Activated naive CD4-positive, alpha-beta T cell treated with anti-CD3 and anti-CD28 coated beads, Interleukin-2, amount 50 U/mL, for 72 hours (primary cell): ENCODE measurements around the gene SHC1. TPM values are rescaled to one million over a fixed set of nuclear protein-coding genes. Genes with fewer than 3 reads are reported as not detected.
"Not testable (repeated sequence)": the region's sequence is repeated elsewhere in the genome, so short reads cannot be mapped to it uniquely, and the experiment has no call there.

ENCODE experiments used
- ATAC-seq, 2 donors: fragments of 150-1000 bp; cut with Tn5 transposase; 2 replicates each; pipeline ENCODE4 v1.10.0; 2021; ENCODE audit warnings: mild to moderate bottlenecking in 2 of 2, moderate library complexity in 2 of 2
- DNase-seq, 2 donors: peaks; one replicate each; pipeline ENCODE4 v3.0.0; 2021 to 2022; ENCODE audit warnings: low spot score in 2 of 2
- H3K27ac Mint-ChIP-seq, 2 donors: one replicate each; pipeline ENCODE4 v1.8.0; 2022; ENCODE audit warnings: mild to moderate bottlenecking in 2 of 2, mixed read lengths in 2 of 2
- H3K36me3 Mint-ChIP-seq, 2 donors: one replicate each; pipeline ENCODE4 v1.8.0; 2022; ENCODE audit warnings: mixed read lengths in 2 of 2
- H3K9me3 Mint-ChIP-seq, 2 donors: one replicate each; pipeline ENCODE4 v1.8.0; 2022; ENCODE audit warnings: mixed read lengths in 2 of 2
- total RNA-seq, 2 donors: library from RNA; stranded (reverse); gene quantifications; one replicate each; pipeline ENCODE4 v1.2.3, GENCODE V29; 2022

Gene SHC1
- total RNA-seq, 2 donors from 2014 or later: 50.3 to 76.2 TPM

DNA sequence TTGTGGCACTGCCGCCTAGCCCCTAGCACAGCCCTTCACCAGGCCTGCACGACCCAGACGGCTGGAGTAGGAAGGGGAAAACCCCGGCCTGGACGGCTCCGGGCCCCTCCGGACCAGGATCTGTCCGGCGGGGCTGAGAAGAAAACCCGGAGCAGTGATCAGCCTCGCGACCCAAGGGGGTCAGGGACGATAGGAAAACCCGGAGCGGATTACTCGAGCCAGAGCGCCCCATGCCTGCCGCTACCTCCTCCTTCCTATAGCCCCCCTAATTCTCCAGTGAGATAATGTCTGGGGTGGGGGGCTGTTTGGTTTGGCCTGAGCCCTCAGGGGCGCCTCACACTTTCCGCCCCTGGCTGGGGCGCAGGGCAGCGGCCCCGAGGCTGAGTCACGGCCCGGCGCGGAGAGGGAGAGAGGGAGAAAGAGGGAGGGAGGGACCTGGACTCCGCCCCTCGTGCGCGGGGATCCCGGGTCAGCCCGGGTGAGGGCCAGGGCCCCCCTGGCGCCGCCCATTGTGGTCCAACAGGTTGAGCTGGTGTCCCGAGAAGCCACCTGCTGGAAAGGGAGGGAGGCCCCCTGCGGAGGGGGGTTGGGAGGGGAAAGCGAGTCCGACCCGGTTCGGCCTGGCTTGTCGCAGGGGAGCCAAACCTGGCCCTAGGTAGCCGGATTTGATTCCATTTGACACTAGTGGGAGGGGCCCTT lies 30.3 kb upstream of the SHC1 start:
- Mint-ChIP-seq H3K9me3 (no peaks in the 10 kb centered on the region), H3K27ac (peak overlapping the region; percentile 92), H3K36me3 (peaks cover 10 to 16% of the 10 kb centered on the region in 2 donors)
- DNase-seq (peak; percentile 87 to 93), ATAC-seq (peak; percentile 59 to 71)

DNA sequence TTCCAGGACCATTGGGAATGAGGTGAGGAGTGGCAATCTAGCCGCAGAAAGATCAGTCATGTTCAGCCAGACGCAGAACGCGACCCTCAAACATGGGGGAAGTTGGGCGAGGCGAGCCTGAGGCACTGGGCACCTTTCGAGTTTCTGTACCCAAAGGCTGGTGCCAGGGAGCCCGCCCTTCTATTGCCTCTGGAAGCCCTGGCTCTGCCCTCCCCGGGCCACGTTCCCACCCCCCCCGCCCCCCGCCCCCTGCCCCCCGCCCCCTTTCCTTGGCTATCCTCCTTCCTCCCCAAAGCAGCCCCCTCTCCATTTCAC lies 29.8 kb upstream of the SHC1 start:
- no peaks in the 10 kb centered on the region for H3K9me3 Mint-ChIP-seq
- peak overlapping the region; percentile 73 to 92 for H3K27ac Mint-ChIP-seq
- peaks cover 10 to 16% of the 10 kb centered on the region in 2 donors for H3K36me3 Mint-ChIP-seq
- ATAC-seq (no peak), DNase-seq (peak in 1 of 2 donors; percentile 44)

DNA sequence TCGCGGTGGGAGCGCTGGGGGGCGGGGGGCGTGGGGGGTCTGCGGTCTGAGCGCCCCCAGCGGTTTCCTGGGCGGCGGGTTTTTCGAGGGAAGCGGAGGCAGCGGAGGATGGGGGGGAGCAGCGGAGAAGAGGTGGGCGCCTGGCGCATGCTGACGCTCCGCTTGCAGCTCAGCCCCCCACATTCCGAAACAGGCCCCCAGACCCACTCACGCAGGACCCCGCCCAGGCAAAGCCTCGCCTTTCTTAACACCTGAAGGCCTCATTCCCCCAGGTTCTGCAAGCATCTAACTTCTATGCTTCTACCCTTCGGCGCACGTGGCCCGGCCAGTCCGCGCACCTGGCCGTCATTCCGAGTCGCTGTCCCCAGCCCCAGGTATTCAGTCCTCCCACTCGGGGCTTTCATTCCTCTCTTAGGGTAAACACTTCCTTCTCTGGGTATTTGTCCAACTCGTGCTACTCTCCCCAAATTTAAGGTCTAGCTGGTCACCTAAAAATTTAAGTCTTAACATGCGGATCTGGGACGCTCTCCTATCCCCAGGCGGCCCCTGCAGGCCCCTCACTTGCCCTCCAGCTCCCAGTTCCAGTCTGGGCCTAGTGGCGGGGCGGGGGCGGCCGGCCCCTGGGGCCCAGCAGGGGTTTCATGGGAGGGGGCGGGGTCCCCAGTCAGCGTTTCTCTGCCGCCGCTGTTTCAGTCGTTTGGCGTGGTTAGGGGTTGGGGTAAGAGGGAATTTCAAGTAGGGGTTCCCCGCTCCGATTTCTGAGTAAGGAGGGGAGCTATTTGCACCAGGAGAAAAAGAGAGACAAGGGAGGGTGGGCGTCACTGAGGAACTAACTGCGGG lies 29.2 kb upstream of the SHC1 start:
- H3K27ac Mint-ChIP-seq: peak overlapping the region; percentile 77 to 92
- ATAC-seq (peak; percentile 1 to 12), DNase-seq (peak; percentile 57 to 80)
- no peaks in the 10 kb centered on the region for H3K9me3 Mint-ChIP-seq
- peaks cover 10 to 16% of the 10 kb centered on the region in 2 donors for H3K36me3 Mint-ChIP-seq

DNA sequence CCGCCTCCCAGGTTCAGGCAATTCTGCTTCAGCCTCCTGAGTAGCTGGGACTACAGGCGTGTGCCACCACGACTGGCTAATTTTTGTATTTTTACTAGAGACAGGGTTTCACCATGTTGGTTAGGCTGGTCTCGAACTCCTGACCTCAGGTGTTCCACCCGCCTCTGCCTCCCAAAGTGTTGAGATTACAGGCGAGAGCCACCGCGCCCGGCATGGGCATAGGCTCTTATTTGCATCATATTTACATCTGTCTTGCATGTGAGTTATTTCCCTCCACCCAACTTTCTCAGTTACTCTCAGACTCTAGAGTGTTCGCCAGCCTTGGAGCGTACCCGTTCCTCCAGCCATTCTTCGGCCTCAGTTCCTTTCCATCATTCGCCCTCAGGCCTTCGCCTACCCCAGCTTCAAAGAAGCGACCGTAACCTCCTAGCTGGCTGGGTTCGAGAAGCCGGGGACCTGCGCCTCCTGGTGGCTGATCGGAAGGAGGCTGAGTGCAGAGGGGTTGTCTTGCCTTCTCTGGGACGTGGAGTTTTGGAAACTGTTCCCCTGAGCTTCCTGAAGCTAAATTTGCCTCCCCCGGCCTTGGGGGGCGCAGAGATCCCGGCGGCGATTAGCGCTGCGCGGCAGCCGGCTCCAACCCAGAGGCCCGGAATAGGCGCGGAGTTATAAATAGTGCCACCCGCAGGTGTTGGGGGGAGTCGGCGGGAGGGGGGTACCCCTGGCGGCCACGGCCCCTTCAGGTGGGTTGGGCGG lies 28.4 kb upstream of the SHC1 start:
- peak in 1 of 2 donors; percentile 2 for ATAC-seq
- Mint-ChIP-seq H3K36me3 (peaks cover 10 to 11% of the 10 kb centered on the region in 2 donors), H3K27ac (peak overlapping the region in 1 of 2 donors; percentile 92), H3K9me3 (no peaks in the 10 kb centered on the region)
- DNase-seq: peak; percentile 74 to 75

DNA sequence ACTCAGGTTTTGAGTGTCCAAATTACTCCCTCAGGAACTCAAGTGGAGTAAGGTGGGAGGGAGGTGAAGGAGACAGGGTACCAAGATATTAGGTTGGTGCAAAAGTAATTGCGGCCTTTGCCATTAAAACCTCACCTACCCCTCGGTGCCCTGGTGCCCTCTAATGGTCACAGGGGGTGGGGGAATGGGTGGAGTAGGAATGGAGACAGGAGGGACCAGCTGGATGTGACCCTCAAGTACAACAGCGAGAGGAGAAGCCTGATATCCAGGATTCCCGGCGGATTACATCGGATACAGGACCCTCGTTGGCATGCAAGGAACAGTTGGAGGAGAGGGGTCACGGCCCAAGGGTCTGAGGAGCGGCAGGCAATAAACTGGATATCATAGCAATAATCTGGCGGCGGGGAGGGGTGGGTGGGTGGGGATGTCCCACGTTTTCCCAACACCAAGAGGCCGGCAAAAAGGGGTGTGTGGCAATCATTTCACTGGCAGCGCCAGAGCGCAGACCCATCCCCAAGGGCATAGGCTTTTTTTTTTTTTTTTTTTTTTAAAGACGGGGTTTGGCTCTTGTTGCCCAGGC lies 27.7 kb upstream of the SHC1 start:
- Mint-ChIP-seq H3K36me3 (peaks cover 6% of the 10 kb centered on the region in 2 donors), H3K9me3 (no peaks in the 10 kb centered on the region), H3K27ac (peak overlapping the region in 1 of 2 donors; percentile 79)
- DNase-seq (no peak), ATAC-seq (no peak)

DNA sequence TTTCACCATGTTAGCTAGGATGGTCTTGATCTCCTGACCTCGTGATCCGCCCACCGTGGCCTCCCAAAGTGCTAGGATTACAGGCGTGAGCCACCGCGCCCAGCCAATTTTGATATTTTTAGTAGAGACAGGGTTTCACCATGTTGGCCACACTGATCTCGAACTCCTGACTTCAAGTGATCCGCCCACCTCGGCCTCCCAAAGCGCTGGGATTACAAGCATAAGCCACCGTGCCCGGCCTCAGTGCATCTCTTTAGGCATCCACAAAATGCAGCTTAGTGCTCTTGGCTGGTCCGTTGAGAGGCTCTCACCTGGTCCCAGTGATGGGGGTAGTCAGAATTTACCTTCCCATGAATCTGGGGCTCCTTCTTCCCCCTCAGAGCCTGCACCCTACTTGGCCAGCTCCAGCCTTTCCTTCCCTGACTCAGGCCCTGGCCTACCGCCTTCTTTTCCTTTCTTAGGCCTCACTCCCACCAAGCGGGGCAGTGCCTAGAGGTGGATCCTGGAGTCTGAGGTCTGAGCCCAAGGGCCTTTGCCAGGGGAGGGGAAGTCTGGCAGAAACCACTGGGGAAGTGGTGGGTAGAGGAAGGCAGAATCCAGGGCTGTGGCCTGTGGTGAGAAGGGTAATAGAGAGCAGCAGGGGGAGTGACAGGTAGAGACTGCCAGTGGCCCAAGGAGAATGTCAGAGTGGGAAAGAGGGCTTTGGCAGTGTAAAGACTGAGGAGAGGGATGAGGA lies 26.6 kb upstream of the SHC1 start:
- Mint-ChIP-seq H3K36me3 (no peaks in the 10 kb centered on the region), H3K27ac (peak overlapping the region; percentile 46 to 58), H3K9me3 (no peaks in the 10 kb centered on the region)
- ATAC-seq (no peak), DNase-seq (no peak)

DNA sequence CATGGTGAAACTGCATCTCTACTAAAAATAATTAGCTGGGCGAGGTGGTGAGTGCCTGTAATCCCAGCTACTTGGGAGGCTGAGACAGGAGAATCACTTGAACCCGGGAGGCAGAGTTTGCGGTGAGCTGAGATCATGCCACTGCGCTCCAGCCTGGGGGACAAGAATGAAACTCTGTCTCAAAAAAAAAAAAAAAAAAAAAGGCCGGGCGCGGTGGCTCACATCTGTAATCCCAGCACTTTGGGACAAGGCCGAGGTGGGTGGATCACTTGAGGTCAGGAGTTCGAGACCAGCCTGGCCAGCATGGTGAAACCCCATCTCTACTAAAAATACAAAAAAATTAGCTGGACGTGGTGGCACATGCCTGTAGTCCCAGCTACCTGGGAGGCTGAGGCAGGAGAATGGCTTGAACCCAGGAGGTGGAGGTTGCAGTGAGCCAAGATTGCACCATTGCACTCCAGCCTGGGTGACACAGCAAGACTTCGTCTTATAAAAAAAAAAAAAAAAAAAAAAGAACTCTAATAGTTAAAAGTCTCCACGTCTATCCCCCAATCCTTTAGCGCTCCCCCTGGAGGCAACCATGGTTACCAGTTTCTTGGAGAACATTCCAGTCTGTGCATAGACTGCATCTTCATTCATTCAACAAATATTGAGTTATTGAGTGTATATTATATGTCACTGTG lies 24.9 kb upstream of the SHC1 start:
- H3K9me3 Mint-ChIP-seq, DNase-seq, ATAC-seq, H3K36me3 Mint-ChIP-seq: not testable (repeated sequence)
- H3K27ac Mint-ChIP-seq: peak overlapping the region in 1 of 2 donors; percentile 34

DNA sequence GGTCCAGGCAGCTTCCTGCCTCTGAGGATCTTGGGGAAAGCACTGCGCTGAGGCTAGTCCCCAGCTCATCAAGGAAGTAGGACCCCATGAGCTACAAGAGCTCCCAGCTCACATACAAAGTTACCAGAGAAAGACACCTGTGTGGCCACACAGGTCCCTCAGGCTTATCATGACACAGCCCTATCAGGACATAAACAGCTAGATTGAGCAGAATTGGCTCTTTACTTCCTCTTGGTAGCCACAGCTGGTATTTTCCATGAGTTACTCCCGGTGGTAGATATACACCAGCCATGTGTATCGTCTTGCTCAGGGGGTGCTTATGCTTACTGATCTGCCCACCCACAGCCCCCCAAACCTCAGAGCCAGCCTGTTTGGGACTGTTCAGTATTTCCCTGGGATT lies 24.0 kb upstream of the SHC1 start:
- Mint-ChIP-seq H3K36me3 (no peaks in the 10 kb centered on the region), H3K9me3 (no peaks in the 10 kb centered on the region), H3K27ac (peak overlapping the region in 1 of 2 donors; percentile 34)
- DNase-seq (no peak), ATAC-seq (no peak)

DNA sequence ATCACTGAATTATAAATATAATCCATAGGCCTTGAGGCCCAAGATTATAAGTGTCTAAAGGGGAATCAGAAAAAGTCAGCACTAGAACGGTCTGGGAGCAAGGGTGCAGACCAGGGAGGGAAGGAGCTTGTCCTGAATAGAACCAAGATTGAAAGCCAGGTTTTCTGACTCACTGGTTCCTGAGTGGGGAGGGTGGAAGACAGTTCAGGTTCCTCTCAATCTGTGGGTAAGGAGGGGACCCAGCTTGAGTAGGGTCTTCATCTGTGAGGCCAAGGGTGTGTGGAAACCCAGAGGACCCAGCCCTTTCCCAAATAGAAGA lies 23.7 kb upstream of the SHC1 start:
- ATAC-seq: no peak
- no peaks in the 10 kb centered on the region for H3K36me3 Mint-ChIP-seq
- H3K27ac Mint-ChIP-seq: peak overlapping the region in 1 of 2 donors; percentile 34

DNA sequence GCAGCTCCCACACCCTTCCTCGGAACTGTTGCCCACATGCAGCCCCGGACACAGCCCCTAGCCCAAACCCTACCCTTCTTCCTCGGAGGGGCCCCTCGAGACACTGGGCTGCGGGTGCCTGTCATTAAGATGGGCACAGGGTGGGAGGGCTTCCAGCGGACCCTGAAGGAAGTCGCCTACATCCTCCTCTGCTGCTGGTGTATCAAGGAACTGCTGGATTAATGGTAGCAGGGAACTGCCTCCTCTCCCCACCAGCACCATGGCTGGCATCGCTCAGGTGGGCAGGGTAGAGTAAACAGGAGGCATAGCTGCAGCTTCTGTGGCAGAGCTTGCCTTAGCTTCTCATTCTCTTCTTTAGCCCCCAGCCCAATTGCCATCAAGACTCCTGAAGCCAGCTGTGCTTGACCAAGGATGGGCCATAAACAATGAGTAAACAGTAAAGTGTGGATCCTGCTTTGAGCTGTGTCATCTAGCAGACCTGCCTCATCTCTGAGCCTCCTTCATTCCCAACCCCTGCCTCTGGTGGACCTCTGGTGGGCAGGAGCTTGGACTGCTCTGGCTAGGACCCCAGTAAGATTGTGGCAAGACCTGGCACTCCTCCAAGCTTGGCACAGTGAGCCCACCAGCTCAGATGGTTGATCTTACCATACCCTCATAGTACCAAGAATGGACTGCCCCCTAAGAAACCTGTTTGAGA lies 23.2 kb upstream of the SHC1 start, which contains the start of gene LENEP:
LENEP (plus strand) TSS at position 15 of the 697 bp plus-strand sequence; CDS start at position 37, 22 bp downstream.
- no peak for DNase-seq

More for the DNA sequence above, 23.7 kb upstream of the SHC1 start:
- no peak for DNase-seq
- H3K9me3 Mint-ChIP-seq: no peaks in the 10 kb centered on the region

DNA sequence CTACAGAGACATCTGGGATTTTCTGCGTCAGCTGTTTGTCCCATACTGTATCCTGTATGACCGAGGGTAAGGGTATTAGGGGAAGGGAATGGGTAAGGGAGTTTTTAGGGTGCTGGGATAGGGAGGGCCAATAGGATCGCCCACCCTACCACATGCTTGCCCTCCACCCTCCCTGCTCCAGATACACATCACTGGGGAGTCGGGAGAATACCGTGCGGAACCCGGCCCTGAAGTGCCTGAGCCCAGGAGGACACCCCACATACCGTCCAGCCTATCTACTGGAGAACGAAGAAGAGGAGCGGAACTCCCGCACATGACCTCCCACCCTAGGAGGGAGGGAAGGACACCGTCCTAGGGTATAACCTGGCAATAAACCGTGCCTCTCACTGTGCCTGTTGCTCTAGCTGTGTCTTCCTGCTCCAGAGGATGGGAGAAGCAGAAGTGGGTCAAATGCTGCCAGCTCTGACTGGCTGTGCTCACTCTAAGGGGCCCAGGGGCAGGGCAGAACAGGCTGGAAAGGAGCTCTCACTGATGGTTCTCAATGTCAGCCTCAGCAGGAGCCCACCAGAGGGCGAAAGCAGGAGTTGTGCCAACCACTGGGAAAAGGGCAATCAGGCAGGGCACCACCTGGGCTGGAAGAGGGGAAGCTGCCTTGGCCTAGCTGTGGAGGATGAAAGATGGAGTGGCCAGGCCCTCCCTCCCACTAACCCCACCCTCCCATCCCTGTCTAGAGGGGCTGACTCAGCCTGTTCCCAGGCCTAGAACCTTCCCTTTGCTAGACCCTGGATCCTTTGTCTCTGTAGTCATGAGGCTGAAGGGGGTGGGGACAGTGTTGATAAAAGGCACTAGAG lies 22.4 kb upstream of the SHC1 start:
- H3K27ac Mint-ChIP-seq: peak overlapping the region in 1 of 2 donors; percentile 34

More for the DNA sequence above, 23.2 kb upstream of the SHC1 start, which contains the start of gene LENEP:
- H3K9me3 Mint-ChIP-seq: no peaks in the 10 kb centered on the region
- peak within 1 kb of the TSS; percentile 34 to 81 for H3K27ac Mint-ChIP-seq
- H3K36me3 Mint-ChIP-seq: peaks cover 0 to 4% of the 10 kb centered on the region in 2 donors
- ATAC-seq: no peak

DNA sequence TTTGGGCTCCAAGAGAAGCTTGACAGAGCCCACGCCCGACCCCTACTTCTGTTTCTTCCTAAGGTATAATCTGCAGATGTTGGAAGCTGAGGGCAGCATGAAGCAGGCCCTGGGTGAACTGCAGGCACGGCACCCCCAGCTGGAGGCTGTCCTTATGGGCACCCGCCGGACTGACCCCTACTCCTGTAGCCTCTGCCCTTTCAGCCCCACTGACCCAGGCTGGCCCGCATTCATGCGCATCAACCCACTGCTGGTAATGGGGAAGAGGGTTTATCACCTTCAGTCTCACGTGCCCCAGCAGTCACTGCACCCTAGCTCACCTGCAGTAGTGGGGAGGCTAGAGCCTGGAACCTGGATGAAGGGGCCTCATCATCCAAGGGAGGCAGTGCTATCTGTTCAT lies 19.7 kb upstream of the SHC1 start:
- Mint-ChIP-seq H3K27ac (no peak overlapping the region), H3K9me3 (no peaks in the 10 kb centered on the region), H3K36me3 (peaks cover 0 to 13% of the 10 kb centered on the region in 2 donors)
- ATAC-seq (no peak), DNase-seq (no peak)

More for the DNA sequence above, 22.4 kb upstream of the SHC1 start:
- H3K36me3 Mint-ChIP-seq: peaks cover 0 to 12% of the 10 kb centered on the region in 2 donors
- H3K9me3 Mint-ChIP-seq: no peaks in the 10 kb centered on the region
- DNase-seq (no peak), ATAC-seq (peak; percentile 8 to 20)

DNA sequence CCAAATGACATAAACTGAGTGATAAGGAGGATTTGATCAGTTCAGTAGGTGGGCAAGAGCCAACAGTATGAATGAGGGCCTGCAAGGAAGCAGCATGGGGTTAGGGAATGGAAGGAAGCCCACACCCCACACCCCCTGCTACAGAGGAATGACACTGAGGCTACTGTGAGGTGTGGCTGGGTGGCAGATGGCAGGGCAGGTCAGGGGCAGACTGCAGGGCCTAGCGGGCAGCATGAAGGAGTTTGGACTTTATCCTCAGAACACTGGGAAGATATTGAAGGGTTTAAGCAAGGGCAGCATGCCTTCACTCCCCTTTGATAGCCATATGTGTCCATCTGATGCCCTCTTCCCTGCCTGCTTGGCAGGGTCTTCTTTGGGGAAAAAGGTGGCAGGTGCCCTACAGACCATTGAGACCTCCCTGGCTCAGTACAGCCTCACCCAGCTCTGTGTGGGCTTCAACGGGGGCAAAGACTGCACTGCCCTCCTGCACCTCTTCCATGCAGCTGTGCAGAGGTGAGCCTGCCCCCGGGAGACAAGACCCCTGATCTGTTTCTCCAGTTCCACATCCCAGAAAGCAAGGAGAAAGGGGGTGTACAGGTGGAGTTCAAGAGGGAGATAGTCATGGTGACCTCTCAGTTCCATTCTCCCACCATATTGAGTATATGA lies 18.8 kb upstream of the SHC1 start:
- DNase-seq: no peak
- ATAC-seq: no peak
- H3K27ac Mint-ChIP-seq: no peak overlapping the region
- H3K36me3 Mint-ChIP-seq: peaks cover 0 to 13% of the 10 kb centered on the region in 2 donors
- no peaks in the 10 kb centered on the region for H3K9me3 Mint-ChIP-seq
